Stimulated activated CD4-positive, alpha-beta T cell treated with anti-CD3 and anti-CD28 coated beads, Interleukin-1b, Interleukin-23, amount 100 ng/mL, for 1 hour (primary cell): ENCODE data around the gene PLA2G2F.

ENCODE experiments used
- DNase-seq, 2 donors: peaks; one replicate each; pipeline ENCODE4 v3.0.0-alpha.2; 2020; ENCODE audit warnings: low read depth in 2 of 2

The PLA2G2F gene

GRCh38 chr1:20138961-20139550 is at the start of gene PLA2G2F:
TSS of gene PLA2G2F (plus strand) at chr1:20139323. CDS start at chr1:20139428, 105 bp downstream.
- no peak for DNase-seq

GRCh38 chr1:20089328-20090077 is 49.6 kb upstream of the PLA2G2F start:
- no peak for DNase-seq

GRCh38 chr1:20090119-20090518 is 49.0 kb upstream of the PLA2G2F start:
- no peak for DNase-seq

- DNase-seq, result no peak
Observed at GRCh38 chr1:20090641-20091040, 48.5 kb upstream of the PLA2G2F start.

- no peak for DNase-seq
Observed at GRCh38 chr1:20093303-20093702, 45.8 kb upstream of the PLA2G2F start.

GRCh38 chr1:20093940-20094391 is 45.2 kb upstream of the PLA2G2F start:
- DNase-seq, result no peak

- no peak for DNase-seq
Observed at GRCh38 chr1:20095564-20096434, 43.3 kb upstream of the PLA2G2F start.

GRCh38 chr1:20096840-20097447 is 42.2 kb upstream of the PLA2G2F start:
- no peak for DNase-seq

- no peak for DNase-seq
Observed at GRCh38 chr1:20099533-20099932, 39.6 kb upstream of the PLA2G2F start.

- DNase-seq, result no peak
Observed at GRCh38 chr1:20100632-20101355, 38.3 kb upstream of the PLA2G2F start.

- DNase-seq, result no peak
Observed at GRCh38 chr1:20102875-20103274, 36.2 kb upstream of the PLA2G2F start.

- no peak for DNase-seq
Observed at GRCh38 chr1:20105856-20106255, 33.3 kb upstream of the PLA2G2F start.

GRCh38 chr1:20107351-20107750 is 31.8 kb upstream of the PLA2G2F start:
- DNase-seq, result no peak

GRCh38 chr1:20107796-20108195 is 31.3 kb upstream of the PLA2G2F start:
- no peak for DNase-seq

GRCh38 chr1:20108366-20109123 is 30.6 kb upstream of the PLA2G2F start:
- DNase-seq, result no peak

- DNase-seq, result no peak
Observed at GRCh38 chr1:20109223-20109856, 29.8 kb upstream of the PLA2G2F start.

GRCh38 chr1:20110679-20111078 is 28.4 kb upstream of the PLA2G2F start:
- no peak for DNase-seq

- DNase-seq, result no peak
Observed at GRCh38 chr1:20111452-20111851, 27.7 kb upstream of the PLA2G2F start.

GRCh38 chr1:20112279-20113000 is 26.7 kb upstream of the PLA2G2F start:
- DNase-seq, result no peak
